PC-9 (cell line): ENCODE measurements around the gene PIK3R6.

Experiments
- CTCF ChIP-seq: fragments of 200-600 bp; sonication (generic); conservative IDR thresholded peaks from 2 replicates; pipeline ENCODE4 v1.6.1; 2017; ENCODE audit warnings: mixed run types, antibody characterized with exemption, mild to moderate bottlenecking, moderate library complexity
- EZH2 ChIP-seq: fragments of 200-600 bp; sonication (generic); IDR thresholded peaks from 2 replicates; pipeline ENCODE4 v1.8.0; 2017; ENCODE audit warnings: antibody characterized with exemption, low read depth

- TF ChIP-seq CTCF (no peak), EZH2 (no peak)
Observed at GRCh38 chr17:8839410-8839935, 28.0 kb downstream of the PIK3R6 start.
